GM12874 (cell line): Measurements from ENCODE around the gene KIF13A.

Experiments
- TF ChIP-seq, protein P1 (sequence below): IDR thresholded peaks from 2 replicates; pipeline ENCODE4 v1.5.1; 2011; ENCODE audit warnings: low read depth, mild to moderate bottlenecking, control low read depth, low read length, moderate library complexity; ENCODE audit not compliant: insufficient read depth

KIF13A gene

DNA sequence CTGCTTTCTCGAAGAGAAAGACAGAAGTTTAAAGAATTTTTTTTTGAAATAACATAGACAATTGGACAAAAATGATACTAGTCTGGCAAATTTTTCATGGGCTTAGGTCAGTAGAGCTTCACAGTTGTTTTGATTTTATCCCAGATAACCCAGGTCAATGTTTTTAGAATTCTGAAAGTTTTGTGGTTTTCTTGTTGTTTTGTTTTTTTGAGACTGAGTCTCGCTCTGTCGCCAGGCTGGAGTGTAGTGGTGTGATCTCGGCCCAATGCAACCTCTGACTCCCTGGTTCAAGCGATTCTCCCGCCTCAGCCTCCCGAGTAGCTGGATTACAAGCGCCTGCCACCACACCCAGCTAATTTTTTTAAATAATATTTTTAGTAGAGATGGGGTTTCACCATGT is 22.8 kb downstream of the KIF13A start:
- TF ChIP-seq, protein P1, sequence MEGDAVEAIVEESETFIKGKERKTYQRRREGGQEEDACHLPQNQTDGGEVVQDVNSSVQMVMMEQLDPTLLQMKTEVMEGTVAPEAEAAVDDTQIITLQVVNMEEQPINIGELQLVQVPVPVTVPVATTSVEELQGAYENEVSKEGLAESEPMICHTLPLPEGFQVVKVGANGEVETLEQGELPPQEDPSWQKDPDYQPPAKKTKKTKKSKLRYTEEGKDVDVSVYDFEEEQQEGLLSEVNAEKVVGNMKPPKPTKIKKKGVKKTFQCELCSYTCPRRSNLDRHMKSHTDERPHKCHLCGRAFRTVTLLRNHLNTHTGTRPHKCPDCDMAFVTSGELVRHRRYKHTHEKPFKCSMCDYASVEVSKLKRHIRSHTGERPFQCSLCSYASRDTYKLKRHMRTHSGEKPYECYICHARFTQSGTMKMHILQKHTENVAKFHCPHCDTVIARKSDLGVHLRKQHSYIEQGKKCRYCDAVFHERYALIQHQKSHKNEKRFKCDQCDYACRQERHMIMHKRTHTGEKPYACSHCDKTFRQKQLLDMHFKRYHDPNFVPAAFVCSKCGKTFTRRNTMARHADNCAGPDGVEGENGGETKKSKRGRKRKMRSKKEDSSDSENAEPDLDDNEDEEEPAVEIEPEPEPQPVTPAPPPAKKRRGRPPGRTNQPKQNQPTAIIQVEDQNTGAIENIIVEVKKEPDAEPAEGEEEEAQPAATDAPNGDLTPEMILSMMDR: no peak

DNA sequence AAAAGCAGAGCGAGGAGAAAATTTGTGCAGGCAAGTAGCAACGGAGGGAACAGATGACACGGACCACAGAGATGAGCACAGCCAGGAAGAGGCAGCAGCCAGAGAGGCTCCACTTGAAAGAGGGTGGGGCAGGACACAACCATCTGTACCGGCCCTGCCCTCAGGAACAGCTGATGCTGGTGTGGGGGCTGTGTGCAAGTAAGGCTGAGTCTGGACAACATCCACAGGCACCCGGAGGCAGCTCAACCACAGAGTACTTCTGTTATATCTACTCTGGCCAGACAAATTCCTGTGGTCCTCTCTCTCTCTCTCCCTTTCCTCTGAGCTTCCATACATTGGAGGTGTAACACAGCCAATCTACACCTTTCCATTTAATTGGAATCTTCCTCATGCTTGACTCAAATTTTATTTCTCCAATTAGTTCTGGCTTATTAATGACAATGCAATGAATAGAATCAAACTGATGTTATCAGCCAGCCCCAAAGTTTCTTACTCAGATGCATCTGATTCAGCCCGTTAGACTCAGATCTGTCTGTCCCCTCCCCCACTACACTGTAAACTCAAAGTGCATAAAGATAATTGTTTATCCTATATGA is 24.9 kb downstream of the KIF13A start:
- TF ChIP-seq, protein P1: no peak

DNA sequence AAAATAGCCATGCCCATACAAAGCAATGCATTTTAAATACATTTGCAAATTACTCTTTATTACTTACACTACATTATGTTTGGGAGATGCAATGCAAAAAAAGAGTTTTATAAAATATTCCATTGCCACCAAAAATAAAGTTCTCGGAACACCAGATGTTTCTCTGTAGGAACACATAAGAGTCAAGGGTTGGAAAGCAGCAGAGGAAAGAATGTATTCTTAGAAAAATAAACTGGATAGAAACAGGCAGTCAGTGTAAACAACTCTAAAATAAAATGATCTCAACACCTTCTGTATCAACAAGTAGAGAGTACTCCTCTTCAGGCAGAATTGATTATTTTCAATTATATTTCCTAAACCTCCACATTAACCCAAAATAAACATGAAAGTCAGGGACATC is 28.1 kb downstream of the KIF13A start:
- TF ChIP-seq, protein P1: no peak

DNA sequence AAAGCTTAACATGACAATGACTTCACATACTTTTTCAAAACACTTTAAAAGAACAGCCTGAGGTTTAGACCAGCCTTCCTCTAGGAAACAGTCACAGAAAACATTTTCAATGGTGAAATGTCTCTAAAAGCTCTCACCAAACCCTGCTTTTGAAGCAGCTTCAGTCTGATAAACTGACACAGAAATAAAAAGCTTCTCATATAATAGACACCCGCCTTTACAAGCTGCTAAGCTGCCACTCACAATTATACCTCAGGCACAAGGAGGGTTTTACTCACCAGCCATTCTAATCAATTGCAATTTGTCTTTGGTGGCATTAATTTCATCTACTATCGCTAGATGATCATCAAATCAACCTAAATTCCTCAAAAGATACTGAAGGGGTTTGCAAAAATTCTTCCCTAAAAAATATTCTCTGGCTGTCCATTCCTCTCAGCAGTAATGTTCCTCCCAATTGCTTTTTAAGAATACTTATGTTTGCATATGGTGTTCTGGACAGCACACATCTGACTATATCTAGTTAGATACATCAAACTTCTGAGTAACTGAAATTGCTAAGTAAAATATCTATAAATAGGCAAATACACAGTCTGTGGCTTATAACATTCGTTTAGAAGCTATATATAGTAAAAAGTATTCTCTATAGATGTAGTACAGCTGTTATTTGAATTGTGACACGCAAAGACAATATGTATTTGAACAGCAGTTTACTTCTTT is 29.4 kb downstream of the KIF13A start:
- TF ChIP-seq, protein P1: no peak

DNA sequence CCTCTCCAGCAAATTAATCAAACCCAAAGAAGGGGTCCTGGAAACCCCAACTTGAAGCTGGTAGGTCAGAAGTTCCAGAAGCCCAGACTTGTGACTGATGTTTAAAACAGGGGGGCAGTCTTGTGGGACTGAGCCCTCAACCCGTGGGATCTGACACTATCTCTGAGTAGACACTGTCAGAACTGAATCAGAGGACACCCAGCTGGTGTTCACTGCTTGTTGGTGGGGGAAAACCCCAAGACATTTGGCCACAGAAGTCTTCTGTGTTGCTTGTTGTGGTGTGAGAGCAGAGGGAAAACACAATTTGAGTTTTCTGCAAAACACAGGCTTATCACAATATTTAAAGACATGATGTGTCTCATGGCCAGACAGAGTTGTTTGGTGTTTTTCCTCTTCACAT is 29.9 kb downstream of the KIF13A start:
- TF ChIP-seq, protein P1: no peak

DNA sequence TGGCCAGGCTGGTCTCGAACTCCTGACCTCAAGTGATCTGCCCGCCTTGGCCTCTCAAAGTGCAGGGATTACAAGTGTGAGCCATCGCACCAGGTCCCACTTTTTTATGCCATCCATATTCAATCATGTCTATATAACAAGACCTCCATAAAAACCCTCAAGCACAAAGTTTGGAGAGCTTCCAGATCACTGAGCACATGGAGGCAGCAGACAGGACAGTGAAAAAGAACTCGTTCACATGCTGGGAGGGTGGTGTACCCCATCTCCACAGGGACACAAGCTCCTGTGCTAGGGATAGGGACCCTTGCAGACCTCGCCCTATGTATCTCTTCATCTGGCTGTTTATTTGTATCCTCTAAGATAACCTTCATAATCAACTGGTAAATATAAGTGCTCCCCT is 30.3 kb downstream of the KIF13A start:
- TF ChIP-seq, protein P1: no peak

DNA sequence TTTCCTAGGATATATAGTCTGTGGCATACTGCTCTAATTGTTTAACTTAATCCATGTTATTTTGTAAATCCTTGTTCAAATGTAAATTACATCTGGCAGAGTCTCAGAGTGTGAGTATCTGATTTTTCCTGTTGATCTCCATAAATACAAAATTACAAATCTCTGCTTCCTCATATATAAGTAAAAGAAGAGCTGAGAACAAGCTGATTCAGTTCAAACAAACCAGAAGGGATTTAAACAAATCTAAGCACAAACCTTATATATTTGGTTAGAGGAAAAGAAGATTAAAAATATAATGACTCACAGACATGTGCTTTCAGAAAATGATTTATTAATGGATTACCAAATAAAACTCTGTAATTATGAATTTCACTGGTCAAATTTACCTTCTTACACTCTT is 37.3 kb downstream of the KIF13A start:
- TF ChIP-seq, protein P1: no peak
